Type B pancreatic cell (in vitro differentiated cells): ENCODE measurements around the gene RASL10A. TPM values are rescaled to one million over a fixed set of nuclear protein-coding genes. Genes with fewer than 3 reads are reported as not detected.

Source experiments
- DNase-seq: peaks from one replicate; pipeline ENCODE4 v3.0.0; 2021; ENCODE audit warnings: mixed read lengths; ENCODE audit not compliant: unreplicated experiment; ENCODE audit errors: extremely low spot score
- H3K27ac Mint-ChIP-seq: 2 replicates; pipeline ENCODE4 v1.8.0; 2021; ENCODE audit warnings: mild to moderate bottlenecking, mixed read lengths
- H3K27me3 Mint-ChIP-seq: 2 replicates; pipeline ENCODE4 v1.8.0; 2021; ENCODE audit warnings: mixed read lengths
- H3K36me3 Mint-ChIP-seq: 2 replicates; pipeline ENCODE4 v1.8.0; 2021; ENCODE audit warnings: mixed read lengths
- H3K4me1 Mint-ChIP-seq: one replicate; pipeline ENCODE4 v1.8.0; 2021; ENCODE audit warnings: mixed read lengths; ENCODE audit not compliant: unreplicated experiment
- H3K4me3 Mint-ChIP-seq: 2 replicates; pipeline ENCODE4 v1.8.0; 2021; ENCODE audit warnings: mild to moderate bottlenecking, mixed read lengths
- H3K9me3 Mint-ChIP-seq: 2 replicates; pipeline ENCODE4 v1.8.0; 2021; ENCODE audit warnings: mixed read lengths
- CTCF ChIP-seq: fragments of 200-600 bp; sonication (generic); conservative IDR thresholded peaks from 2 replicates; pipeline ENCODE4 v1.5.0; 2021; ENCODE audit warnings: antibody characterized with exemption, mild to moderate bottlenecking
- total RNA-seq: library from RNA; stranded (reverse); gene quantifications from 2 replicates; pipeline ENCODE4 v1.2.1, GENCODE V29; 2021; ENCODE audit warnings: low replicate concordance

RASL10A gene
- total RNA-seq, 1 donor from 2014 or later: 1.5 TPM

- H3K9me3 Mint-ChIP-seq: no peaks in the 10 kb centered on the region
- H3K4me3 Mint-ChIP-seq: no peak overlapping the region
- TF ChIP-seq CTCF: no peak
- peaks cover 20% of the 10 kb centered on the region for H3K4me1 Mint-ChIP-seq
- peaks cover 20% of the 10 kb centered on the region for H3K36me3 Mint-ChIP-seq
- DNase-seq: no peak
- H3K27ac Mint-ChIP-seq: no peak overlapping the region
- H3K27me3 Mint-ChIP-seq: no peaks in the 10 kb centered on the region
Measured at GRCh38 chr22:29341849-29342127, 26.3 kb upstream of the RASL10A start.

DNA sequence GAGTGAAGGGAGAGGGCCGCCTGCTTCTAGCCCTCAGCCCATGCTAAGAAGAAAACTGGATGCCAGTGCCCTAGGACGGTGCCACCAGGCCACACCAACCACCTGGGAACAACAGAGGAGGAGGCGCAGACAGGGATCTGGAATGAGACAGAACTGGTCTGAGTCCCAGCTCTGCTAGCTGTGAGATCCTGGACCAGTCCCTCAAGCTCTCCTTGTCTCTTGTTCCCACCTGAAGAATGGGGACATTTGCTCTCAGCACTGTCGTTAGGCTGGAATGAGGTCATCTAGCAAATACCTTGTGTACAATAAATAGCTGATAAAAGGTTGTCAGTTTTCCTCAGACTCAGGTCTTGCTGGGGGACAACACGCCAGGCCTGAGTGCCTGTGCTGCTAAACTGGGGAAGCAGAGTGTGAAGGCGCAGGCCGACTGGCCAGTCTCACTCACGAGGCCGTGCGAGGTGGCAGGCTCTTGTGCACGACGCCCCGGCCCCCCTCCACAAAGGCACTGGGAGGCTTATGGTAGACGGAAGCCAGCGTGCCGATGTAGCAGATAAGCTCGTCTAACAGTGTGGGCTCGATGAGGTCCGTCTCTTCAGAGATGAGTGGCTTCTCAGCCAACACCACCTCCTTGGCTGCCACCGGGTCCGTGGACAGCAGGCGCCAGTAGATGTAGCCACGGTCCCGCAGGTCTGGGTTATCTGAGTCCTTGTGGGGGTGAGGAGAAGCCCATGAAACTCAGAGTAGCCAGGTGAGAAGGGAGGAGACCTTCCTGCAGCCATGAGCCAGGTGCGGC, 25.8 kb upstream of the RASL10A start:
- Mint-ChIP-seq H3K36me3 (peaks cover 17% of the 10 kb centered on the region), H3K4me3 (no peak overlapping the region), H3K27ac (no peak overlapping the region), H3K9me3 (no peaks in the 10 kb centered on the region), H3K27me3 (no peaks in the 10 kb centered on the region), H3K4me1 (peaks cover 16% of the 10 kb centered on the region)
- no peak for TF ChIP-seq CTCF
- DNase-seq: no peak

- Mint-ChIP-seq H3K36me3 (peaks cover 15% of the 10 kb centered on the region), H3K27me3 (no peaks in the 10 kb centered on the region), H3K27ac (no peak overlapping the region), H3K9me3 (no peaks in the 10 kb centered on the region), H3K4me3 (no peak overlapping the region), H3K4me1 (peaks cover 16% of the 10 kb centered on the region)
- TF ChIP-seq CTCF: no peak
- DNase-seq: no peak
Measured at GRCh38 chr22:29340566-29340965, 25.1 kb upstream of the RASL10A start.

GRCh38 chr22:29339381-29340235, 24.1 kb upstream of the RASL10A start:
- Mint-ChIP-seq H3K4me3 (no peak overlapping the region), H3K9me3 (no peaks in the 10 kb centered on the region), H3K4me1 (peaks cover 16% of the 10 kb centered on the region), H3K27ac (no peak overlapping the region), H3K36me3 (peaks cover 15% of the 10 kb centered on the region), H3K27me3 (no peaks in the 10 kb centered on the region)
- no peak for TF ChIP-seq CTCF
- no peak for DNase-seq

- Mint-ChIP-seq H3K27ac (no peak overlapping the region), H3K36me3 (peaks cover 12% of the 10 kb centered on the region), H3K9me3 (no peaks in the 10 kb centered on the region), H3K4me3 (no peak overlapping the region), H3K4me1 (peaks cover 9% of the 10 kb centered on the region), H3K27me3 (no peaks in the 10 kb centered on the region)
- no peak for TF ChIP-seq CTCF
- no peak for DNase-seq
Measured at GRCh38 chr22:29338398-29338797, 22.9 kb upstream of the RASL10A start.
